ENCODE data around the gene DLG2. TPM values are rescaled to one million over a fixed set of nuclear protein-coding genes. Genes with fewer than 3 reads are reported as not detected.

The DLG2 gene
- total and polyA plus RNA-seq, 2 donors (not counting 3 experiments of a cell fraction or from before 2014, with no cell fraction given): 0.15 to 1.1 TPM

DNA sequence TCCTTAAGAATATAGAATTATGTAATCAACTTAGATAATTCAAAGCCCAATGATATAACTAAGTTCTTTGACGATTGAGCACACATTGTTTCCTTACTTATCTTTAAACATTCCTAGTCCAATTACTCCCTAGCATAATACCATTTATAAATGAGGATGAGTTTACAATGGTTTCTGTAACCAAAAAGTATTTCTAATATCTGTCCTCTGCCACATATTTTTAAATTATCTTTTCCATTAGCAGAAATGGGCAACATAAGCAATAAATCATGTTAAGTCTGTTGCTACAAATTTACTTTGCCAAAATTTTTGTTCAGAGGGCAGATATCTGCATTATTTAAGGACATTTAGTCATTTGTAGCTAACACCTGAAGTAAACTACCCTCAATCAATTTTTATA, 31.0 kb upstream of the DLG2 start:
- no peak overlapping the region for H3K9ac ChIP-seq (replicated peaks; ENCODE audit: extremely low read depth, insufficient read depth, low read length)
- H4K20me1 ChIP-seq (replicated peaks; ENCODE audit: control insufficient read depth, extremely low read depth, insufficient read depth, low read length): peaks cover 20% of the 10 kb centered on the region
- intact Hi-C loops (cut with micrococcal nuclease): no loop called here
- H3K4me1 ChIP-seq (ENCODE audit: control insufficient read depth, extremely low read depth, insufficient read depth, low read length): peaks cover 37% of the 10 kb centered on the region
- peaks cover 0 to 21% of the 10 kb centered on the region in 2 experiments for H3K36me3 ChIP-seq (ENCODE audit: control insufficient read depth in 2 of 2, extremely low read depth in 1 of 2, insufficient read depth in 2 of 2, low read length in 2 of 2)
- no peaks in the 10 kb centered on the region for H3K9me3 ChIP-seq (replicated peaks; ENCODE audit: control insufficient read depth, insufficient read depth, low read length)
- no TSS peak for BruUV-seq (replicated peaks)
- FAIRE-seq (no peak), DNase-seq (ENCODE audit: low read depth, low spot score) (no peak)
- no peak overlapping the region for H2AFZ ChIP-seq (ENCODE audit: low read depth, low read length)
- CTCF ChIA-PET: no interaction called here
- dilution Hi-C loops (cut with MboI; ENCODE audit: extremely low pct_ligation_motif_present, low sequenced_read_pairs): no loop called here
- H3K79me2 ChIP-seq (ENCODE audit: control insufficient read depth, insufficient read depth, low read length): peaks cover 62% of the 10 kb centered on the region
- TF ChIP-seq, protein P1, sequence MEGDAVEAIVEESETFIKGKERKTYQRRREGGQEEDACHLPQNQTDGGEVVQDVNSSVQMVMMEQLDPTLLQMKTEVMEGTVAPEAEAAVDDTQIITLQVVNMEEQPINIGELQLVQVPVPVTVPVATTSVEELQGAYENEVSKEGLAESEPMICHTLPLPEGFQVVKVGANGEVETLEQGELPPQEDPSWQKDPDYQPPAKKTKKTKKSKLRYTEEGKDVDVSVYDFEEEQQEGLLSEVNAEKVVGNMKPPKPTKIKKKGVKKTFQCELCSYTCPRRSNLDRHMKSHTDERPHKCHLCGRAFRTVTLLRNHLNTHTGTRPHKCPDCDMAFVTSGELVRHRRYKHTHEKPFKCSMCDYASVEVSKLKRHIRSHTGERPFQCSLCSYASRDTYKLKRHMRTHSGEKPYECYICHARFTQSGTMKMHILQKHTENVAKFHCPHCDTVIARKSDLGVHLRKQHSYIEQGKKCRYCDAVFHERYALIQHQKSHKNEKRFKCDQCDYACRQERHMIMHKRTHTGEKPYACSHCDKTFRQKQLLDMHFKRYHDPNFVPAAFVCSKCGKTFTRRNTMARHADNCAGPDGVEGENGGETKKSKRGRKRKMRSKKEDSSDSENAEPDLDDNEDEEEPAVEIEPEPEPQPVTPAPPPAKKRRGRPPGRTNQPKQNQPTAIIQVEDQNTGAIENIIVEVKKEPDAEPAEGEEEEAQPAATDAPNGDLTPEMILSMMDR (IDR thresholded peaks at IDR 0.05; ENCODE audit: extremely low read depth in 1 of 2, insufficient read depth in 1 of 2, low read depth in 1 of 2, low read length in 2 of 2): no peak
- TF ChIP-seq POLR2A (IDR thresholded peaks at IDR 0.05; ENCODE audit: low read depth, low read length) (no peak), POLR2AphosphoS5 (IDR thresholded peaks at IDR 0.05; ENCODE audit: insufficient read depth, low read depth, low read length) (no peak), GATA2 (IDR thresholded peaks at IDR 0.05; ENCODE audit: insufficient read depth, insufficient read length, low read depth, low read length) (no peak), EZH2 (IDR thresholded peaks at IDR 0.05; ENCODE audit: borderline replicate concordance, low read depth, low read length, severe bottlenecking) (no peak), MYC (IDR thresholded peaks at IDR 0.05; ENCODE audit: low read depth, low read length) (no peak), MAX (IDR thresholded peaks at IDR 0.05; ENCODE audit: insufficient read depth, insufficient read length) (no peak), JUN (IDR thresholded peaks at IDR 0.05; ENCODE audit: borderline replicate concordance, insufficient read depth, insufficient read length, low read depth) (no peak), FOS (IDR thresholded peaks at IDR 0.05; ENCODE audit: borderline replicate concordance, insufficient read depth, low read length) (no peak)
- no peaks in the 10 kb centered on the region for H3K9me1 ChIP-seq (replicated peaks; ENCODE audit: control insufficient read depth, extremely low read depth, insufficient read depth, low read length)
- H3K27me3 ChIP-seq (ENCODE audit: control insufficient read depth in 2 of 2, insufficient read depth in 2 of 2, low read length in 2 of 2): no peaks in the 10 kb centered on the region
- no peak overlapping the region for H3K27ac ChIP-seq (ENCODE audit: insufficient read depth, low read depth, low read length)
- H3K4me2 ChIP-seq (ENCODE audit: insufficient read depth, low read length): no peak overlapping the region
- POLR2A ChIA-PET: interaction anchor here (1.3 kb wide), 1 partner anchor 9 kb away, joined by 3 read pairs; no protein-coding TSS in a partner anchor
- H3K4me3 ChIP-seq (replicated peaks in 1 of 3; ENCODE audit: insufficient read depth in 1 of 3, low read depth in 1 of 3, low read length in 3 of 3): no peak overlapping the region
